Cardiac muscle cell (in vitro differentiated cells and primary cell): ENCODE data around the gene MSRB3. TPM values are rescaled to one million over a fixed set of nuclear protein-coding genes. Genes with fewer than 3 reads are reported as not detected.

Experiments
- DNase-seq, 2 donors: peaks; one replicate each; pipeline versions ENCODE4 v3.0.0 to v3.0.0-alpha.2; 2010 to 2017; ENCODE audit warnings: low read depth in 1 of 2, low spot score in 1 of 2
- H3K27ac ChIP-seq: fragments of 200-600 bp; sonication (generic); 2 replicates; pipeline ENCODE4 v1.5.1; 2016
- H3K27me3 ChIP-seq: fragments of 200-600 bp; sonication (generic); 2 replicates; pipeline ENCODE4 v1.6.0; 2016; ENCODE audit warnings: control low read depth
- H3K36me3 ChIP-seq: fragments of 200-600 bp; sonication (generic); 2 replicates; pipeline ENCODE4 v1.5.1; 2016; ENCODE audit warnings: control low read depth
- H3K4me1 ChIP-seq: fragments of 200-600 bp; sonication (generic); 2 replicates; pipeline ENCODE4 v1.8.1; 2017; ENCODE audit warnings: low read depth, mild to moderate bottlenecking, mixed run types
- H3K4me3 ChIP-seq: fragments of 200-600 bp; sonication (generic); 2 replicates; pipeline ENCODE4 v1.5.1; 2016; ENCODE audit warnings: mild to moderate bottlenecking
- H3K9me3 ChIP-seq: fragments of 200-600 bp; sonication (generic); 2 replicates; pipeline ENCODE4 v1.5.1; 2017; ENCODE audit warnings: low read depth, mild to moderate bottlenecking, control low read depth
- CTCF ChIP-seq: IDR thresholded peaks from 2 replicates; pipeline ENCODE4 v1.5.1; 2012; ENCODE audit warnings: low read depth, mild to moderate bottlenecking, low read length
- polyA plus RNA-seq: library from polyadenylated mRNA; unstranded; fragments of >200 nt; fragmentation: Nextera tagmentation; extraction: Ambion mirVana; gene quantifications from 2 replicates; pipeline ENCODE4 v1.2.1, GENCODE V29; 2016
- total RNA-seq: library from RNA; depleted of rRNA; stranded (reverse); fragments of >200 nt; gene quantifications from 2 replicates; pipeline ENCODE4 v1.2.3, GENCODE V29; 2016

Gene MSRB3
- total and polyA plus RNA-seq, 2 experiments from 2014 or later, result 41.0 to 72.4 TPM

DNA sequence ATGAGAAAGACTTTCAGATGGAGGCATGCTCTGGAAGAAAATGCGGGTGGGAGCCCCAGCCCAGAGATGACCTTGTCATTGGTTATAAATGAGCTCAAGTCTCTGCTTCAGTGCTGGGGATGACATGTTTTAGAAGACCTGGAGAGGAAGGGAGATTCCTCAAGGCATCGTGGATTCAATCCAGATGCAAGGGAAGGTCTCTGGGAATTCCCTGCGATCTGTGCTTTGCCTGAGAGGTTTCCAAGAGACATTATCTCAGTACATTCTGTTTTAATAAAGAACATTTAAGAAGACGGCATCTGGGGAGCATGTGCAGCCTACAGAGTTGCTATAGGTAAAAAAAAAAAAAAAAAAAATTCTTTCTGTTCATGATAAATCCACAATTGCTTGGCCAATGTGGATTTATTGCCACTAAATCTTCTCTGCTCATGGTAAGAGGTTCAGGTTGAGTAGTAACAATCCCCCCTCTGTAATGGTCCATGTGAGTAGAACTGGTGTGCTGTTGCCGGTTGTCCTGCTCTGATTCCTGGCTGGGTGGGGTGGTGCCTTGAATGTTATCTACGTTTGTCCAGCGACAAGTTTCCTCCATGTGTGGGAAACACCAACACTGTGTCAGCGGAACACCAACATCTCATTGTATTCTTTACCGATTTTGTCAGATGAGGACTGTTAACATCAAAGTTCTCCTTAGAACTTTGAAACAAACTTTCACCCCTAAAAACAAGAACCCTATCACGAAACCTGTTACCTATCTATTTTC lies 230.0 kb downstream of the MSRB3 start:
- no peak overlapping the region for H3K4me3 ChIP-seq
- TF ChIP-seq CTCF, result no peak
- DNase-seq, result no peak

DNA sequence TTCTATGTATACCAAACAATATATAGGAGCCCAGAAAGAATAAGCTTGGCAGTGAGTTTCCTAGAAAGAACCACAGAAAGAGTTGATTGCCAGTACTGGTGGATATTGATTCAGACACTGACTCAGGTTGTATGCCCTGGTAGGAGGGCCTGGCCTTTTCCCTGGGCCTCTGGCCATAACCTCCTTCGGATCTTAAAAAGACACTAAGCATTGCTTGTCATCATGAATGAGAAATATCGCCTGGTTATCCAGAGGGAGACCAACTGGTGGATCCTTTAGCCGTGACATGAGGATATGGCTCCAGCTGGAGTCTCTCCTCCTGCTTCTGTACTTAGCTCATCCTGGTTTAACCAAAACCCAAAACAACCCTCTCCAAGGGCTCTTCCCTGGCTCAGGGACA lies 231.5 kb downstream of the MSRB3 start:
- Histone ChIP-seq H3K4me1 (no peaks in the 10 kb centered on the region), H3K27ac (no peak overlapping the region)

More for the DNA sequence above, 230.0 kb downstream of the MSRB3 start:
- no peak overlapping the region for H3K27ac ChIP-seq
- no peaks in the 10 kb centered on the region for H3K36me3 ChIP-seq
- H3K9me3 ChIP-seq, result no peaks in the 10 kb centered on the region
- no peaks in the 10 kb centered on the region for H3K4me1 ChIP-seq
- no peaks in the 10 kb centered on the region for H3K27me3 ChIP-seq

GRCh38 chr12:65510584-65511050 lies 232.1 kb downstream of the MSRB3 start:
- H3K36me3 ChIP-seq, result no peaks in the 10 kb centered on the region
- H3K27ac ChIP-seq, result no peak overlapping the region
- no peaks in the 10 kb centered on the region for H3K9me3 ChIP-seq
- H3K4me3 ChIP-seq, result no peak overlapping the region
- H3K27me3 ChIP-seq, result no peaks in the 10 kb centered on the region
- DNase-seq, result peak; percentile 39 to 81
- TF ChIP-seq CTCF, result no peak
- H3K4me1 ChIP-seq, result no peaks in the 10 kb centered on the region

More for the DNA sequence above, 231.5 kb downstream of the MSRB3 start:
- TF ChIP-seq CTCF, result no peak
- Histone ChIP-seq H3K36me3 (no peaks in the 10 kb centered on the region), H3K27me3 (no peaks in the 10 kb centered on the region), H3K9me3 (no peaks in the 10 kb centered on the region), H3K4me3 (no peak overlapping the region)
- DNase-seq, result no peak

DNA sequence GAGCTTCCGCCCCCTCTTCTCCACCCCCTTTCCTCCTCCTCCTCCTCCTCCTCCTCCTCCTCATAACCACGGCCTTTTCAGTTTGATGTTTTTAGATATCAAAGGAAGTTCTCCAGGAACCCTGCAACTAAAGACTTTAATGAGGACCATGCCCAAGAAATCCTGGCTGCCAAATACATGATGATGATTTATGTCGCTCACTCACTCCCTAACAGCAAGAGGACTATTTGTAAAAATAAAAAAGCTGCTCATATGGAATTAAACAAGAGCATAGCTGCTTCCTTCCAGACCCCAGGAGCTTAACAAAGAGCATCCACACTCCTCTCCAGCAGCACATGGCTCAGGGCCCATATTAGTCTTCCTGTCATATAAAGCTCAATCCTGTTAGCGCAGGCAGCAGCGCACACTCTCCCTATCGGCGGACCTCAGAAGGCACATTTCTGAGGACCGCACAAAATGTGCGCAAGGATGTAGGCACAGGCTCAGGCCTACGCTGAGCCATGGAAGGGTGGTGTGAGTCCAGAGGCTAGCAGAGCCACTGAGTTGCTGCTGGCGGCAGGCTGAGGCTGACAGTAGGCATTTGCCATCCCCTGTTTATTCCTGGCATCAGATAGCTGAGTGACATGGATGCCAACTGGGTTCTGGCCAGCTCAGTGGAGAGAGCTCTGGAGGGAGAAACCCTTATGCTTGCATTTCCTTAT lies 232.8 kb downstream of the MSRB3 start:
- no peaks in the 10 kb centered on the region for H3K36me3 ChIP-seq
- no peak overlapping the region for H3K27ac ChIP-seq
- DNase-seq, result no peak
- no peak for TF ChIP-seq CTCF
- no peak overlapping the region for H3K4me3 ChIP-seq
- no peaks in the 10 kb centered on the region for H3K9me3 ChIP-seq
- H3K27me3 ChIP-seq, result no peaks in the 10 kb centered on the region
- no peaks in the 10 kb centered on the region for H3K4me1 ChIP-seq

- TF ChIP-seq CTCF, result no peak
- no peaks in the 10 kb centered on the region for H3K27me3 ChIP-seq
- no peaks in the 10 kb centered on the region for H3K4me1 ChIP-seq
- no peaks in the 10 kb centered on the region for H3K36me3 ChIP-seq
- H3K27ac ChIP-seq, result no peak overlapping the region
- H3K4me3 ChIP-seq, result no peak overlapping the region
- no peaks in the 10 kb centered on the region for H3K9me3 ChIP-seq
- no peak for DNase-seq
Observed at GRCh38 chr12:65511912-65512311, 233.4 kb downstream of the MSRB3 start.

Other genes starting within 250 kb of the MSRB3 start
- not detected in 2 replicates for gene WIF1, start 157.4 kb upstream of the MSRB3 start, total RNA-seq
- not detected in 2 replicates for gene WIF1, start 157.4 kb upstream of the MSRB3 start, polyA plus RNA-seq
- 69.2 and 82.1 TPM in 2 replicates for gene LEMD3, start 109.1 kb upstream of the MSRB3 start, total RNA-seq
- 17.3 and 21.8 TPM in 2 replicates for gene LEMD3, start 109.1 kb upstream of the MSRB3 start, polyA plus RNA-seq